ENCODE results near the gene B3GALT6.

GRCh38 chr1:1239614-1240347 lies 7.7 kb downstream of the B3GALT6 start:
- TF ChIP-seq CTCF (IDR thresholded peaks at IDR 0.05; ENCODE audit: insufficient read depth, low read length): no peak
- TF ChIP-seq GABPA (IDR thresholded peaks at IDR 0.05; ENCODE audit: low read depth): no peak
- TF ChIP-seq POLR2AphosphoS5 (IDR thresholded peaks at IDR 0.05; ENCODE audit: low read depth): no peak
- no peak for TF ChIP-seq SPI1 (IDR thresholded peaks at IDR 0.05; ENCODE audit: borderline replicate concordance, low read depth)

Data from HL-60 (cell line).